Measurements from ENCODE around the gene ARL6IP4. TPM values are rescaled to one million over a fixed set of nuclear protein-coding genes. Genes with fewer than 3 reads are reported as not detected.

ARL6IP4 gene
- total RNA-seq, 2 donors from 2014 or later: 232 to 257 TPM

- H3K27me3 ChIP-seq (replicated peaks; ENCODE audit: insufficient read depth): no peaks in the 10 kb centered on the region
- H3K9me3 ChIP-seq: no peaks in the 10 kb centered on the region
- no peak overlapping the region for H3K27ac ChIP-seq
- intact Hi-C loops (cut with DNase I): no loop called here
- DNase-seq (ENCODE audit: low spot score): no peak
- H3K4me1 ChIP-seq (replicated peaks): no peaks in the 10 kb centered on the region
- H3K36me3 ChIP-seq: peaks cover 0 to 5% of the 10 kb centered on the region in 2 donors
- no peak overlapping the region for H3K4me3 ChIP-seq
- TF ChIP-seq POLR2AphosphoS5 (IDR thresholded peaks at IDR 0.05) (no peak), POLR2A (IDR thresholded peaks at IDR 0.05) (no peak), CTCF (IDR thresholded peaks at IDR 0.05) (no peak)
- 89% methylated on average over 7 of the region's 7 CpGs for WGBS
Observed at GRCh38 chr12:123028475-123028874, 48.0 kb downstream of the ARL6IP4 start.

GRCh38 chr12:123029550-123029949 is 49.1 kb downstream of the ARL6IP4 start:
- Histone ChIP-seq H3K27me3 (replicated peaks; ENCODE audit: insufficient read depth) (no peaks in the 10 kb centered on the region), H3K36me3 (peaks cover 0 to 5% of the 10 kb centered on the region in 2 donors), H3K4me1 (replicated peaks) (no peaks in the 10 kb centered on the region), H3K27ac (no peak overlapping the region), H3K9me3 (no peaks in the 10 kb centered on the region), H3K4me3 (no peak overlapping the region)
- no peak for DNase-seq (ENCODE audit: low spot score)
- no peak for TF ChIP-seq POLR2AphosphoS5 (IDR thresholded peaks at IDR 0.05)
- no peak for TF ChIP-seq POLR2A (IDR thresholded peaks at IDR 0.05)
- no peak for TF ChIP-seq CTCF (IDR thresholded peaks at IDR 0.05)
- intact Hi-C loops (cut with DNase I): no loop called here

DNA sequence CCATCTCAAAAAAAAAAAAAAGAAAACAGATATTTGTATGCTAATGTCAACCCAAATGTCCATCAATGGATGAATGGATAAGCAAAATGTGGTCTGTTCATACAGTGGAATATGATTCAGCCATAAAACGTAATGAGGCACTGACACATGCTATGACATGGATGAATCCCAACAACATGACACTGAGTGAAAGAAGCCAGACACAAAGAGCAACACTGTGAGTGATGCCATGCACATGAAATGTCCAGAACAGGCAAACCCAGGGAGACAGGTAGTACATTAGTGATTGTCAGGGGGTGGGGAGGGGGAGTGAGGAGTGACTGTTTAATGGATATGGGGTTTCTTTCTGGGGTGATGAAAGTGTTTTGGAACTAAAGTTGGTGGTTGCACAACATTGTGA is 50.2 kb downstream of the ARL6IP4 start:
- H3K27me3 ChIP-seq (replicated peaks; ENCODE audit: insufficient read depth): no peaks in the 10 kb centered on the region
- H3K27ac ChIP-seq: no peak overlapping the region
- H3K36me3 ChIP-seq: peaks cover 0 to 5% of the 10 kb centered on the region in 2 donors
- no peaks in the 10 kb centered on the region for H3K9me3 ChIP-seq
- TF ChIP-seq POLR2AphosphoS5 (IDR thresholded peaks at IDR 0.05) (no peak), POLR2A (IDR thresholded peaks at IDR 0.05) (no peak), CTCF (IDR thresholded peaks at IDR 0.05) (no peak)
- H3K4me3 ChIP-seq: no peak overlapping the region
- no peak for DNase-seq (ENCODE audit: low spot score)
- H3K4me1 ChIP-seq (replicated peaks): no peaks in the 10 kb centered on the region
- intact Hi-C loops (cut with DNase I): no loop called here
- WGBS: 84% methylated on average over 1 of the region's 1 CpG

- 76% methylated on average over 10 of the region's 10 CpGs for WGBS
Observed at GRCh38 chr12:123031171-123031845, 50.8 kb downstream of the ARL6IP4 start.

More at GRCh38 chr12:123031171-123031845, 50.8 kb downstream of the ARL6IP4 start:
- Histone ChIP-seq H3K36me3 (peaks cover 0 to 5% of the 10 kb centered on the region in 2 donors), H3K27ac (no peak overlapping the region), H3K9me3 (no peaks in the 10 kb centered on the region), H3K4me1 (replicated peaks) (no peaks in the 10 kb centered on the region), H3K4me3 (no peak overlapping the region), H3K27me3 (replicated peaks; ENCODE audit: insufficient read depth) (no peaks in the 10 kb centered on the region)
- no peak for TF ChIP-seq POLR2AphosphoS5 (IDR thresholded peaks at IDR 0.05)
- TF ChIP-seq CTCF (IDR thresholded peaks at IDR 0.05): no peak
- TF ChIP-seq POLR2A (IDR thresholded peaks at IDR 0.05): no peak
- no peak for DNase-seq (ENCODE audit: low spot score)
- intact Hi-C loops (cut with DNase I): no loop called here

Small RNAs within 50 kb of the gene (microRNA-seq; reads per million reads assigned to microRNA genes)
- not detected for gene MIR4304

Small RNAs within 50 kb of the gene (small RNA-seq; reads per million reads assigned to genes)
- gene ARL6IP4: 0 reads per million in 2 donors
- gene MIR4304: 0 reads per million in 2 donors

Other genes with a start within 250 kb of the ARL6IP4 start
- gene HCAR1, start 249.8 kb upstream of the ARL6IP4 start, total RNA-seq: under 1 TPM; 0.73 to 0.80 TPM
- 10 to 100 TPM; 20.4 to 32.8 TPM for gene DENR, start 227.9 kb upstream of the ARL6IP4 start, total RNA-seq
- 1 to 10 TPM in 1 of 2 donors, under 1 TPM in 1; 0.73 to 8.5 TPM for gene CCDC62, start 206.1 kb upstream of the ARL6IP4 start, total RNA-seq
- gene HIP1R, start 145.2 kb upstream of the ARL6IP4 start, total RNA-seq: 10 to 100 TPM; 45.1 to 79.3 TPM
- 10 to 100 TPM; 37.6 to 67.7 TPM for gene VPS37B, start 84.6 kb upstream of the ARL6IP4 start, total RNA-seq
- 10 to 100 TPM in 1 of 2 donors, 1 to 10 TPM in 1; 8.2 to 50.0 TPM for gene ABCB9, start 14.2 kb upstream of the ARL6IP4 start, total RNA-seq
- gene OGFOD2, start 5.4 kb upstream of the ARL6IP4 start, total RNA-seq: 10 to 100 TPM; 26.3 to 27.6 TPM
- 10 to 100 TPM in 1 of 2 donors, 1 to 10 TPM in 1; 2.4 to 15.7 TPM for gene PITPNM2, start 170.4 kb downstream of the ARL6IP4 start, total RNA-seq